PC-9 (cell line): ENCODE results near the gene GPRIN2. TPM values are rescaled to one million over a fixed set of nuclear protein-coding genes. Genes with fewer than 3 reads are reported as not detected.
A peak's percentile ranks its signal among the peaks of the same experiment; 100 is the strongest.

Experiments used
- BruUV-seq: library from RNA; stranded (reverse); fragments of 400-500 nt; replicated peaks from 2 replicates; lab custom pipeline; 2021; lab: Mats Ljungman, UMichigan
- CTCF ChIA-PET: fragments of 300-600 bp; sonication (Branson Sonifier 250); formaldehyde crosslinking; loops from one replicate; lab custom pipeline; 2022; ENCODE audit warnings: antibody characterized with exemption; lab: Charles Lee
- POLR2A ChIA-PET: fragments of 300-600 bp; sonication (Branson Sonifier 250); formaldehyde crosslinking; loops from one replicate; lab custom pipeline; 2022; ENCODE audit warnings: antibody characterized with exemption; ENCODE audit not compliant: unreplicated experiment; lab: Charles Lee
- DNase-seq, 2 experiments: peaks; one replicate each; pipeline versions ENCODE4 v3.0.0 to v3.0.0-alpha.2; 2015 to 2022; ENCODE audit warnings: mixed read lengths in 1 of 2
- H2AFZ ChIP-seq: fragments of 200-600 bp; sonication (generic); 2 replicates; pipeline ENCODE4 v1.8.1; 2017; ENCODE audit warnings: antibody characterized with exemption
- H3F3A ChIP-seq: fragments of 200-600 bp; sonication (generic); 2 replicates; pipeline ENCODE4 v1.8.1; 2017; ENCODE audit warnings: antibody characterized with exemption, mild to moderate bottlenecking, low read depth; ENCODE audit not compliant: insufficient read depth
- H3K27ac ChIP-seq: fragments of 200-600 bp; sonication (generic); 2 replicates; pipeline ENCODE4 v1.6.1; 2016; ENCODE audit warnings: mixed run types
- H3K27me3 ChIP-seq: fragments of 200-600 bp; sonication (generic); 2 replicates; pipeline ENCODE4 v1.6.1; 2016; ENCODE audit warnings: low read depth, mixed run types; ENCODE audit not compliant: insufficient read depth
- H3K36me3 ChIP-seq: fragments of 200-600 bp; sonication (generic); 2 replicates; pipeline ENCODE4 v1.6.1; 2016; ENCODE audit warnings: low read depth, mixed run types
- H3K4me1 ChIP-seq: fragments of 200-600 bp; sonication (generic); replicated peaks from 2 replicates; pipeline ENCODE4 v1.6.1; 2016; ENCODE audit warnings: mixed run types; ENCODE audit not compliant: insufficient read depth
- H3K4me2 ChIP-seq: fragments of 200-600 bp; sonication (generic); 2 replicates; pipeline ENCODE4 v1.6.1; 2017; ENCODE audit warnings: mixed run types
- H3K4me3 ChIP-seq: fragments of 200-600 bp; sonication (generic); 2 replicates; pipeline ENCODE4 v1.6.1; 2016; ENCODE audit warnings: mixed run types
- H3K79me2 ChIP-seq: fragments of 200-600 bp; sonication (generic); 2 replicates; pipeline ENCODE4 v1.6.1; 2017; ENCODE audit warnings: low read depth, mixed run types
- H3K9me2 ChIP-seq: fragments of 200-600 bp; sonication (generic); 2 replicates; pipeline ENCODE4 v1.8.1; 2017; ENCODE audit warnings: mild to moderate bottlenecking; ENCODE audit not compliant: insufficient read depth
- H3K9me3 ChIP-seq: fragments of 200-600 bp; sonication (generic); 2 replicates; pipeline ENCODE4 v1.8.1; 2016; ENCODE audit warnings: low read depth; ENCODE audit not compliant: insufficient read depth
- H4K20me1 ChIP-seq: fragments of 200-600 bp; sonication (generic); 2 replicates; pipeline ENCODE4 v1.8.1; 2017; ENCODE audit not compliant: insufficient read depth
- CTCF ChIP-seq: fragments of 200-600 bp; sonication (generic); conservative IDR thresholded peaks from 2 replicates; pipeline ENCODE4 v1.6.1; 2017; ENCODE audit warnings: mixed run types, antibody characterized with exemption, mild to moderate bottlenecking, moderate library complexity
- EZH2 ChIP-seq: fragments of 200-600 bp; sonication (generic); IDR thresholded peaks from 2 replicates; pipeline ENCODE4 v1.8.0; 2017; ENCODE audit warnings: antibody characterized with exemption, low read depth
- intact Hi-C: fragments of 100-400 bp; cut with micrococcal nuclease; formaldehyde crosslinking; loops from one replicate; pipeline ENCODE4 v1.10.0; 2022; ENCODE audit not compliant: unreplicated experiment
- total RNA-seq: library from RNA; stranded (reverse); gene quantifications from 2 replicates; pipeline ENCODE4 v1.2.3, GENCODE V29; 2021

Gene GPRIN2
- total RNA-seq, 1 experiment from 2014 or later: 33.1 TPM

DNA sequence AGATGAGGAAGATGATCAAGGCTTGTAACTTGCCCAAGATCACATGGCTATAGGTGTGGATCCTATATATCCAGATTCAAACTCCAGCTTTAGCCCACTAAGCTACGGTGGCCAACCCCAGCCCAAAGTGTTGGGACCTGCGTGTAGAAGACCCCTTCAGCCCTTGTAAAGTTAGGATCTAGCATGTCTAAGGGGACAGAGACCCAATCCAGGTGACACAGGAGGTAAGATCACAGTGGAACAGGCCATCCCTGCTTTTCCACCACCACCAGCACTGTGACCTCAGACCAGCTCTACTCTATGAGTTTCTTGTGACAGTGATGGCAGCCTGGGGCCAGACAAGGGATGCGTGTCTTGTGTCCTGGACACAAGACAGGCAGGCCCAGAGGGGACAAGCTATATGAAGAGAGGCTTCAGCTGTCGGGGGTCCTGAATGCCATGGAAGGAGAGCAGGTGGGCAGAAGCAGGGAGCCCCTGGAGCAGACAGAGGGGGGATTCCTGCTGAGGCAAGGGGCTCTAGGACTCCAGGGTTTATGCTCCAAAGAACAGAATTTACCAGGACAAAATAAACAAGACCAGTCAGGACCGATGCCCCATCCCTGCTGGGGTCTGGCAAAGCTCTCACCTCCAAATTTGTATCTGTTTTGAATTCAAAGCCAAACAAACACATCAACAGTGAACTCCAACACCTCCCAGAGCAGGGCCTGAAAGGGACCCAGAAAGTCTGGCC, 10.4 kb downstream of the GPRIN2 start:
- H3K27ac ChIP-seq: no peak overlapping the region
- TF ChIP-seq CTCF: no peak
- TF ChIP-seq EZH2: no peak
- ChIA-PET CTCF (interaction anchor here (0.6 to 1.5 kb wide), 3 partner anchors 22 to 1394 kb away, joined by 3 to 6 read pairs (median 3); no protein-coding TSS in a partner anchor), POLR2A (no interaction called here)
- peaks cover 24% of the 10 kb centered on the region for H3K4me1 ChIP-seq
- H3K4me2 ChIP-seq: no peak overlapping the region
- BruUV-seq: no TSS peak
- no peaks in the 10 kb centered on the region for H3K9me3 ChIP-seq
- H3K36me3 ChIP-seq: no peaks in the 10 kb centered on the region
- H3F3A ChIP-seq: peaks cover 17% of the 10 kb centered on the region; the same call in 1 of the 2 replicates
- intact Hi-C loops: loop anchor here (1.0 to 2.0 kb wide), 2 partner anchors 10 to 17 kb away; partner anchors contain the start of gene GPRIN2
- DNase-seq: no peak
- H3K4me3 ChIP-seq: no peak overlapping the region
- no peaks in the 10 kb centered on the region for H3K79me2 ChIP-seq
- H3K27me3 ChIP-seq: no peaks in the 10 kb centered on the region
- H2AFZ ChIP-seq: no peak overlapping the region
- H3K9me2 ChIP-seq: no peaks in the 10 kb centered on the region
- H4K20me1 ChIP-seq: no peaks in the 10 kb centered on the region

DNA sequence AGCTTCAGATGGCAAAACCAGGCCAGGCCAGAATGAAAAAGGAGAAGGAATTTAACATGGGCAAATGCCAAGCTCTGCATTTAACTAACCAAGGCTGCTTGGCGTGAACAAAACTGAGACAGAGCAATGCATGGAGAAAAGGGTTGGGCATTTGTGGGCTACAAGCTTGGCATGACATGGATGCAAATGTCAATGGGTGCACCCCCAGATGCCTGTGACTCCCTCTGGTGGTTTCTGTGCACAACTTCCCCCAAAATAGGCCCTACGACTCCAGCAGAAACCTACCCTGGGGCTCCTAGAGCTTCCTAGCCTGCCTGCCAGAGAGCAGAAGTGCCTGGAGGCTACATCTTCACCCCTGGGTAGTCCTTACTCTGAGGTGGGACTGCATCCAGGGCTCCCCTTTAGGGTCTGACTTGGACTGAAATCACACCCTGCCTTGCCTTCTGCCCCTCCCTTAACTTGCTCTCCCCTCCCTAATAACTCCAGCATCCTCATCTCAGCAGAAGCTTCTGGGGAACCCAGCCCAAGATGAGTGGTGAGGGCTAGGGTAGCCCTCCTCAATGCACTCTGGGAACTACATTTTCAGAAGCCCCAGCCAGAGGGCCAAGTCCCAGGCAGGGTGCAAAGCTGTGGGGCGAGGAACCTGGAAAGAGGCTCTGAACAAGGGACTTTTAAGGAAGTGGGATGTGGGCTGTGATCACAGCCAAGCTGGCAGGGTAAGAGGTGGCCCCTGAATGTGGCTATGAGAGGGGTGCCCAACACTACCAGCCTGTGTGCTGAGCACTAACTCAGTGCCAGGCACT, 11.3 kb downstream of the GPRIN2 start:
- Histone ChIP-seq H3K36me3 (no peaks in the 10 kb centered on the region), H3K4me3 (no peak overlapping the region), H3K9me3 (no peaks in the 10 kb centered on the region), H3K79me2 (no peaks in the 10 kb centered on the region), H2AFZ (no peak overlapping the region), H3K4me1 (peaks cover 26% of the 10 kb centered on the region), H4K20me1 (no peaks in the 10 kb centered on the region), H3F3A (peaks cover 17% of the 10 kb centered on the region; the same call in 1 of the 2 replicates), H3K27me3 (no peaks in the 10 kb centered on the region), H3K9me2 (no peaks in the 10 kb centered on the region), H3K27ac (peak overlapping the region; percentile 57), H3K4me2 (peak overlapping the region; percentile 43)
- intact Hi-C loops: loop anchor here (2.0 kb wide), 1 partner anchor 16 kb away; no protein-coding TSS in a partner anchor
- TF ChIP-seq EZH2: no peak
- peak; percentile 77 for TF ChIP-seq CTCF
- DNase-seq: peak; percentile 74 to 79
- ChIA-PET POLR2A (interaction anchor here (0.6 kb wide), 3 partner anchors 21 to 862 kb away, joined by 3 read pairs; no protein-coding TSS in a partner anchor), CTCF (interaction anchor here (0.6 to 1.5 kb wide), 7 partner anchors 11 to 1944 kb away, joined by 3 to 6 read pairs (median 3); partner anchors contain the start of gene GPRIN2)
- no TSS peak for BruUV-seq
